HEK293 (cell line): ENCODE results near the gene PIP5K1B.

Experiments
- CTCF ChIA-PET: fragments of 350-600 bp; formaldehyde crosslinking; extraction: SDS; loops from one replicate; lab custom pipeline; 2021; ENCODE audit warnings: antibody characterized with exemption; lab: Yijun Ruan, JAX
- POLR2A ChIA-PET: fragments of 300-600 bp; formaldehyde crosslinking; extraction: SDS; loops from one replicate; lab custom pipeline; 2020; ENCODE audit warnings: antibody characterized with exemption, inconsistent platforms; lab: Yijun Ruan, JAX
- H3K27ac ChIP-seq: fragments of 200-500 bp; sonication (Bioruptor generic); 2 replicates; pipeline ENCODE4 v1.5.1; 2014; ENCODE audit warnings: low read depth, low read length, control low read depth, inconsistent platforms; ENCODE audit errors: extremely low read depth
- H3K36me3 ChIP-seq, 2 experiments: fragments of 200-500 bp in 1 of 2; sonication (Bioruptor generic) in 1 of 2; 1 replicate in 1 of 2; 2 replicates in 1 of 2; pipeline ENCODE4 v1.5.1; 2014 to 2017; ENCODE audit warnings: inconsistent platforms in 2 of 2, low read length in 2 of 2; ENCODE audit not compliant: control insufficient read depth in 2 of 2, insufficient read depth in 1 of 2
- H3K4me1 ChIP-seq: fragments of 200-500 bp; sonication (Bioruptor generic); 2 replicates; pipeline ENCODE4 v1.5.1; 2014; ENCODE audit warnings: mild to moderate bottlenecking, low read length, inconsistent platforms; ENCODE audit not compliant: control insufficient read depth, insufficient read depth
- H3K4me3 ChIP-seq: 2 replicates; pipeline ENCODE4 v1.5.1; 2011; ENCODE audit warnings: low read depth, mild to moderate bottlenecking, control low read depth, low read length, moderate library complexity
- H3K9me3 ChIP-seq: fragments of 200-500 bp; sonication (Bioruptor generic); 2 replicates; pipeline ENCODE4 v1.5.1; 2014; ENCODE audit warnings: low read depth, low read length, inconsistent platforms; ENCODE audit not compliant: control insufficient read depth, insufficient read depth
- HOXC10 ChIP-seq: sonication (generic); formaldehyde crosslinking; IDR thresholded peaks from 2 replicates; pipeline ENCODE4 v1.8.1; 2023; ENCODE audit warnings: mild to moderate bottlenecking, missing genetic modification reagents
- MZF1 ChIP-seq: fragments of 450-650 bp; formaldehyde crosslinking; IDR thresholded peaks from 2 replicates; pipeline ENCODE4 v1.5.1; 2017; ENCODE audit warnings: missing biosample characterization, missing genetic modification characterization, borderline replicate concordance
- PBX3 ChIP-seq: sonication (generic); formaldehyde crosslinking; IDR thresholded peaks from 2 replicates; pipeline ENCODE4 v1.8.1; 2022; ENCODE audit warnings: mild to moderate bottlenecking, moderate library complexity, missing genetic modification reagents
- ZBTB20 ChIP-seq: fragments of 450-650 bp; formaldehyde crosslinking; IDR thresholded peaks from 2 replicates; pipeline ENCODE4 v1.5.1; 2016; ENCODE audit warnings: missing biosample characterization, missing genetic modification characterization
- ZBTB21 ChIP-seq: fragments of 450-650 bp; formaldehyde crosslinking; IDR thresholded peaks from 2 replicates; pipeline ENCODE4 v1.5.1; 2017; ENCODE audit warnings: missing biosample characterization, missing genetic modification characterization
- ZFP41 ChIP-seq: fragments of 450-650 bp; formaldehyde crosslinking; IDR thresholded peaks from 2 replicates; pipeline ENCODE4 v1.5.1; 2016; ENCODE audit warnings: missing biosample characterization, missing genetic modification characterization, borderline replicate concordance
- ZNF138 ChIP-seq: fragments of 450-650 bp; formaldehyde crosslinking; IDR thresholded peaks from 2 replicates; pipeline ENCODE4 v1.5.1; 2016; ENCODE audit warnings: missing biosample characterization, missing genetic modification characterization, borderline replicate concordance
- ZNF19 ChIP-seq: fragments of 450-650 bp; formaldehyde crosslinking; IDR thresholded peaks from 2 replicates; pipeline ENCODE4; 2016; ENCODE audit warnings: missing biosample characterization, missing genetic modification characterization, low read depth
- ZNF518A ChIP-seq: fragments of 450-650 bp; formaldehyde crosslinking; conservative IDR thresholded peaks from 2 replicates; pipeline ENCODE4 v1.5.1; 2016; ENCODE audit warnings: low read depth, missing biosample characterization, missing genetic modification characterization
- ZNF529 ChIP-seq: fragments of 450-650 bp; formaldehyde crosslinking; IDR thresholded peaks from 2 replicates; pipeline ENCODE4 v1.5.1; 2017; ENCODE audit warnings: missing genetic modification characterization, missing biosample characterization; ENCODE audit not compliant: insufficient replicate concordance
- ZNF530 ChIP-seq: fragments of 450-650 bp; formaldehyde crosslinking; IDR thresholded peaks from 2 replicates; pipeline ENCODE4 v1.5.1; 2016; ENCODE audit warnings: low read depth, missing biosample characterization, missing genetic modification characterization
- ZNF596 ChIP-seq: fragments of 450-650 bp; IDR thresholded peaks from 2 replicates; pipeline ENCODE4 v1.5.0; 2018; ENCODE audit warnings: missing biosample characterization, mild to moderate bottlenecking, missing genetic modification characterization, moderate library complexity
- ZNF658 ChIP-seq: fragments of 450-650 bp; formaldehyde crosslinking; IDR thresholded peaks from 2 replicates; pipeline ENCODE4; 2016; ENCODE audit warnings: missing biosample characterization, missing genetic modification characterization
- ZNF664 ChIP-seq: fragments of 450-650 bp; formaldehyde crosslinking; IDR thresholded peaks from 2 replicates; pipeline ENCODE4 v1.5.1; 2016; ENCODE audit warnings: missing biosample characterization, missing genetic modification characterization
- ZNF704 ChIP-seq: fragments of 450-650 bp; formaldehyde crosslinking; IDR thresholded peaks from 2 replicates; pipeline ENCODE4 v1.5.1; 2016; ENCODE audit warnings: missing biosample characterization, missing genetic modification characterization

Gene PIP5K1B

DNA sequence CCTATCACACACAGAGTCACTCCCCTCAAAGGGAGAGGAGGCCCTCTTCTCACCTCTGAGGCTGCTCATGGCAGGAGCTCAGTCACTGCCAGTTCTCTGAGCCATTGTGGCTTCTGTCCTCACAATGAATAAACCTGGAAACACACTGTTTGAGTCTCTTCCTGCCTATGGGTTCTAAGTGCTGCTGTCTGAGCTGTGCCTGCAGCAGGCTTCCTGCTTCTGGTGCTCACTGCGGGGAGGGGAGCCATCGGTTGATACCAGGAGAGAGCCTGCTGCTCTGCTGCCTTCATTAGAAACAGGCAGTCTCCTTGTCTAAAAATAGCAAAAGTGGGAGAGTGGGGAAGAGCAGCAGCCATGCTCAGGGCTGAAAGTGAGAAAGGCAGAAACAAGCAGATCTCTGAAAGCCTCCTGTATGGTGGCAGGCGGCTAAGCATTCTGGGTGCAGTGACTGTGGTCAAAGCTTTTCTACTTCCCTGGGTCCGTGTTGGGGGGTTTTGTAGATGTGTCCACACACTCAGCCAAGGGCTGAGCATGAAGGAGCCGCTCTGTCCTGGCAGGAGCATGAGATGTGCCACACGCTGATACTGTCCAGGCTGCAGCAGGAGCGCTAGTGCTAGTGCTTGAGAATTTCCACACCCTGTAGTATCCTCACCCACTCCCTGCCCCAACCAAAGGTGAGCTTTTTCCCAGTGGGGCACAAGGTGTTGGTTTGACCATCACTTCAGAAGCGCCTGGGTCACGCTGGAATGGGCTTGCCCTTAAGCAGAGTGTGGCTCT, 274.7 kb downstream of the PIP5K1B start:
- H3K36me3 ChIP-seq: no peaks in the 10 kb centered on the region
- H3K27ac ChIP-seq: no peak overlapping the region; the same call in 1 of the 2 replicates
- CTCF ChIA-PET: interaction anchor here (0.7 to 1.5 kb wide), 2 partner anchors 20 to 68 kb away, joined by 4 read pairs; no protein-coding TSS in a partner anchor
- TF ChIP-seq ZFP41 (tag by site-specific recombination) (no peak), ZBTB20 (no peak), MZF1 (tag by site-specific recombination) (no peak), HOXC10 (CRISPR knock-in tag) (no peak), PBX3 (CRISPR knock-in tag) (no peak), ZNF138 (no peak), ZNF530 (tag by site-specific recombination) (no peak), ZNF19 (no peak)
- H3K9me3 ChIP-seq: no peaks in the 10 kb centered on the region
- no peak overlapping the region for H3K4me3 ChIP-seq
- POLR2A ChIA-PET: interaction anchor here (0.6 kb wide), 1 partner anchor 16 kb away, joined by 4 read pairs; no protein-coding TSS in a partner anchor
- H3K4me1 ChIP-seq: peaks cover 4% of the 10 kb centered on the region

GRCh38 chr9:68980341-68980914, 275.4 kb downstream of the PIP5K1B start:
- H3K9me3 ChIP-seq: no peaks in the 10 kb centered on the region
- no peak overlapping the region for H3K27ac ChIP-seq
- no peak for TF ChIP-seq ZNF658 (tag by site-specific recombination)
- no peak for TF ChIP-seq ZNF704 (tag by site-specific recombination)
- TF ChIP-seq ZNF529 (tag by site-specific recombination): no peak
- TF ChIP-seq ZNF596: no peak
- no peak for TF ChIP-seq ZNF518A (tag by site-specific recombination)
- TF ChIP-seq ZBTB21 (tag by site-specific recombination): no peak
- no peak for TF ChIP-seq ZNF664
- no peaks in the 10 kb centered on the region for H3K36me3 ChIP-seq
- H3K4me3 ChIP-seq: no peak overlapping the region
- ChIA-PET POLR2A (interaction anchor here (0.6 kb wide), 1 partner anchor 15 kb away, joined by 4 read pairs; no protein-coding TSS in a partner anchor), CTCF (interaction anchor here (0.7 to 1.5 kb wide), 4 partner anchors 19 to 198 kb away, joined by 3 to 4 read pairs (median 4); no protein-coding TSS in a partner anchor)
- H3K4me1 ChIP-seq: peaks cover 4% of the 10 kb centered on the region
